ENCODE results near the gene CHRFAM7A.
"Not testable (repeated sequence)": the region's sequence is repeated elsewhere in the genome, so short reads cannot be mapped to it uniquely, and the experiment has no call there.

Gene CHRFAM7A

GRCh38 chr15:30392766-30393663 lies at the start of gene CHRFAM7A:
Gene CHRFAM7A, minus strand, starts transcription at chr15:30393540. Its CDS starts 10,189 bp downstream, at chr15:30383351.
- DNase-seq (ENCODE audit: low read depth) = not testable (repeated sequence)

- DNase-seq (ENCODE audit: low read depth) = not testable (repeated sequence)
Observed at GRCh38 chr15:30438348-30438747, 45.0 kb upstream of the CHRFAM7A start.

GRCh38 chr15:30435878-30436277 lies 42.5 kb upstream of the CHRFAM7A start:
- DNase-seq (ENCODE audit: low read depth) = not testable (repeated sequence)

- DNase-seq (ENCODE audit: low read depth) = not testable (repeated sequence)
Observed at GRCh38 chr15:30420723-30421122, 27.4 kb upstream of the CHRFAM7A start.

- not testable (repeated sequence) for DNase-seq (ENCODE audit: low read depth)
Observed at GRCh38 chr15:30414160-30414559, 20.8 kb upstream of the CHRFAM7A start, which contains the start of gene GOLGA8R. Gene GOLGA8R, minus strand, starts transcription at chr15:30414260. Its CDS starts 98 bp downstream, at chr15:30414162.

GRCh38 chr15:30407636-30408035 lies 14.3 kb upstream of the CHRFAM7A start:
- not testable (repeated sequence) for DNase-seq (ENCODE audit: low read depth)

GRCh38 chr15:30398988-30399387 lies 5.6 kb upstream of the CHRFAM7A start:
- DNase-seq (ENCODE audit: low read depth) = peak; percentile 11

GRCh38 chr15:30393664-30393991 lies 288 bp upstream of the CHRFAM7A start:
- DNase-seq (ENCODE audit: low read depth) = not testable (repeated sequence)

GRCh38 chr15:30386318-30386887 lies 6.9 kb downstream of the CHRFAM7A start:
- DNase-seq (ENCODE audit: low read depth) = not testable (repeated sequence)

GRCh38 chr15:30377082-30377413 lies 16.3 kb downstream of the CHRFAM7A start:
- DNase-seq (ENCODE audit: low read depth) = not testable (repeated sequence)

GRCh38 chr15:30376375-30377081 lies 16.8 kb downstream of the CHRFAM7A start:
- not testable (repeated sequence) for DNase-seq (ENCODE audit: low read depth)

- not testable (repeated sequence) for DNase-seq (ENCODE audit: low read depth)
Observed at GRCh38 chr15:30375872-30376271, 17.5 kb downstream of the CHRFAM7A start.

- not testable (repeated sequence) for DNase-seq (ENCODE audit: low read depth)
Observed at GRCh38 chr15:30374862-30375261, 18.5 kb downstream of the CHRFAM7A start.

- not testable (repeated sequence) for DNase-seq (ENCODE audit: low read depth)
Observed at GRCh38 chr15:30368271-30368670, 25.1 kb downstream of the CHRFAM7A start.

- DNase-seq (ENCODE audit: low read depth) = not testable (repeated sequence)
Observed at GRCh38 chr15:30367246-30367645, 26.1 kb downstream of the CHRFAM7A start.

- not testable (repeated sequence) for DNase-seq (ENCODE audit: low read depth)
Observed at GRCh38 chr15:30361404-30361803, 31.9 kb downstream of the CHRFAM7A start.

GRCh38 chr15:30360990-30361389 lies 32.4 kb downstream of the CHRFAM7A start:
- DNase-seq (ENCODE audit: low read depth) = not testable (repeated sequence)

GRCh38 chr15:30355043-30355442 lies 38.3 kb downstream of the CHRFAM7A start:
- DNase-seq (ENCODE audit: low read depth) = not testable (repeated sequence)

- DNase-seq (ENCODE audit: low read depth) = not testable (repeated sequence)
Observed at GRCh38 chr15:30349803-30350202, 43.5 kb downstream of the CHRFAM7A start.

- DNase-seq (ENCODE audit: low read depth) = not testable (repeated sequence)
Observed at GRCh38 chr15:30336584-30336983, 56.8 kb downstream of the CHRFAM7A start.

GRCh38 chr15:30334152-30334551 lies 59.2 kb downstream of the CHRFAM7A start:
- not testable (repeated sequence) for DNase-seq (ENCODE audit: low read depth)

GRCh38 chr15:30326145-30326544 lies 67.2 kb downstream of the CHRFAM7A start:
- not testable (repeated sequence) for DNase-seq (ENCODE audit: low read depth)
